ENCODE results near the gene HNRNPA2B1.

- TF ChIP-seq POLR2AphosphoS5 (IDR thresholded peaks at IDR 0.05; ENCODE audit: low read depth, low read length) (no peak), SRF (IDR thresholded peaks at IDR 0.05; ENCODE audit: low read depth, low read length) (no peak), CTCF (IDR thresholded peaks at IDR 0.05; ENCODE audit: control extremely low read depth in 1 of 3, insufficient read depth in 1 of 3, low read depth in 1 of 3, low read length in 3 of 3) (no peak)
Measured at GRCh38 chr7:26185131-26185843, 15.3 kb downstream of the HNRNPA2B1 start.

Data from H1 (cell line).